ENCODE data around the gene EEF1G. TPM values are rescaled to one million over a fixed set of nuclear protein-coding genes. Genes with fewer than 3 reads are reported as not detected.

EEF1G gene
- total RNA-seq, 1 experiment from 2014 or later, result 2,004 TPM

- BruUV-seq (replicated peaks), result no TSS peak
- H3K9me3 Mint-ChIP-seq (ENCODE audit: unreplicated experiment), result no peaks in the 10 kb centered on the region
- H3K36me3 Mint-ChIP-seq (ENCODE audit: insufficient read depth, unreplicated experiment), result peaks cover 86% of the 10 kb centered on the region
- H3K27ac Mint-ChIP-seq (ENCODE audit: unreplicated experiment), result peak overlapping the region; percentile 89
- Histone ChIP-seq H3K36me3 (ENCODE audit: control insufficient read depth, insufficient read depth, low read length) (peaks cover 3% of the 10 kb centered on the region; the same call in 1 of the 2 replicates), H3K27me3 (replicated peaks; ENCODE audit: control insufficient read depth, insufficient read depth, low read length) (no peaks in the 10 kb centered on the region), H3K9me3 (no peaks in the 10 kb centered on the region), H3K4me3 (ENCODE audit: low read depth, low read length) (peak overlapping the region; percentile 97), H3K4me1 (peaks cover 29% of the 10 kb centered on the region)
- no peaks in the 10 kb centered on the region for H3K27me3 Mint-ChIP-seq (ENCODE audit: insufficient read depth, unreplicated experiment)
- POLR2A ChIA-PET, result interaction anchor here (0.6 to 2.4 kb wide), 13 partner anchors 9 to 1197 kb away, joined by 3 to 97 read pairs (median 6); partner anchors contain the start of genes B3GAT3, C11orf98, CSKMT and EEF1G
- no peak for DNase-seq
- peak overlapping the region; percentile 88 for H3K4me3 Mint-ChIP-seq (ENCODE audit: unreplicated experiment)
- H3K4me1 Mint-ChIP-seq (ENCODE audit: low read depth, unreplicated experiment), result peaks cover 36% of the 10 kb centered on the region
- CTCF ChIA-PET, result interaction anchor here (1.0 to 1.8 kb wide), 4 partner anchors 9 to 186 kb away, joined by 3 to 30 read pairs (median 6); partner anchors contain the start of gene TUT1
- intact Hi-C loops (cut with micrococcal nuclease; ENCODE audit: unreplicated experiment), result loop anchor here (1.0 kb wide), 1 partner anchor 10 kb away; the partner anchor contains the start of gene TUT1
- no peak for TF ChIP-seq CTCF (IDR thresholded peaks at IDR 0.05; ENCODE audit: insufficient read depth in 1 of 2, low read depth in 1 of 2, low read length in 1 of 2, severe bottlenecking in 1 of 2, unreplicated experiment in 1 of 2)
These were observed 27.4 kb upstream of the EEF1G start for GRCh38 chr11:62601122-62601371.

- H3K9me3 ChIP-seq, result no peaks in the 10 kb centered on the region
- ChIA-PET CTCF (interaction anchor here (0.8 to 1.8 kb wide), 3 partner anchors 9 to 40 kb away, joined by 4 to 30 read pairs (median 8); partner anchors contain the start of gene TUT1), POLR2A (interaction anchor here (0.6 to 2.4 kb wide), 7 partner anchors 9 to 1198 kb away, joined by 3 to 97 read pairs (median 24); partner anchors contain the start of genes B3GAT3, C11orf98, CSKMT and EEF1G)
- no TSS peak for BruUV-seq (replicated peaks)
- Mint-ChIP-seq H3K4me3 (ENCODE audit: unreplicated experiment) (peak overlapping the region; percentile 88), H3K36me3 (ENCODE audit: insufficient read depth, unreplicated experiment) (peaks cover 91% of the 10 kb centered on the region), H3K9me3 (ENCODE audit: unreplicated experiment) (no peaks in the 10 kb centered on the region), H3K27me3 (ENCODE audit: insufficient read depth, unreplicated experiment) (no peaks in the 10 kb centered on the region), H3K27ac (ENCODE audit: unreplicated experiment) (peak overlapping the region; percentile 89), H3K4me1 (ENCODE audit: low read depth, unreplicated experiment) (peaks cover 36% of the 10 kb centered on the region)
- H3K4me1 ChIP-seq, result peaks cover 28% of the 10 kb centered on the region
- no peak for TF ChIP-seq CTCF (IDR thresholded peaks at IDR 0.05; ENCODE audit: insufficient read depth in 1 of 2, low read depth in 1 of 2, low read length in 1 of 2, severe bottlenecking in 1 of 2, unreplicated experiment in 1 of 2)
- no peaks in the 10 kb centered on the region for H3K27me3 ChIP-seq (replicated peaks; ENCODE audit: control insufficient read depth, insufficient read depth, low read length)
- DNase-seq, result no peak
- intact Hi-C loops (cut with micrococcal nuclease; ENCODE audit: unreplicated experiment), result loop anchor here (1.0 kb wide), 1 partner anchor 9 kb away; the partner anchor contains the start of gene TUT1
- peak overlapping the region; percentile 97 for H3K4me3 ChIP-seq (ENCODE audit: low read depth, low read length)
- H3K36me3 ChIP-seq (ENCODE audit: control insufficient read depth, insufficient read depth, low read length), result peaks cover 3% of the 10 kb centered on the region; the same call in 1 of the 2 replicates
These were observed 26.9 kb upstream of the EEF1G start for GRCh38 chr11:62600367-62601121.

GRCh38 chr11:62599901-62600300 lies 26.2 kb upstream of the EEF1G start:
- CTCF ChIA-PET, result interaction anchor here (0.6 to 0.8 kb wide), 2 partner anchors 16 to 30 kb away, joined by 3 to 4 read pairs; no protein-coding TSS in a partner anchor
- Mint-ChIP-seq H3K9me3 (ENCODE audit: unreplicated experiment) (no peaks in the 10 kb centered on the region), H3K4me3 (ENCODE audit: unreplicated experiment) (peak overlapping the region; percentile 88), H3K4me1 (ENCODE audit: low read depth, unreplicated experiment) (peaks cover 30% of the 10 kb centered on the region), H3K27ac (ENCODE audit: unreplicated experiment) (peak overlapping the region; percentile 77), H3K36me3 (ENCODE audit: insufficient read depth, unreplicated experiment) (peaks cover 92% of the 10 kb centered on the region), H3K27me3 (ENCODE audit: insufficient read depth, unreplicated experiment) (no peaks in the 10 kb centered on the region)
- no peak for TF ChIP-seq CTCF (IDR thresholded peaks at IDR 0.05; ENCODE audit: insufficient read depth in 1 of 2, low read depth in 1 of 2, low read length in 1 of 2, severe bottlenecking in 1 of 2, unreplicated experiment in 1 of 2)
- intact Hi-C loops (cut with micrococcal nuclease; ENCODE audit: unreplicated experiment), result no loop called here
- Histone ChIP-seq H3K4me3 (ENCODE audit: low read depth, low read length) (peak overlapping the region; percentile 97), H3K4me1 (peaks cover 28% of the 10 kb centered on the region), H3K9me3 (no peaks in the 10 kb centered on the region), H3K36me3 (ENCODE audit: control insufficient read depth, insufficient read depth, low read length) (peaks cover 3% of the 10 kb centered on the region; the same call in 1 of the 2 replicates), H3K27me3 (replicated peaks; ENCODE audit: control insufficient read depth, insufficient read depth, low read length) (no peaks in the 10 kb centered on the region)
- POLR2A ChIA-PET, result interaction anchor here (0.6 to 2.4 kb wide), 6 partner anchors 8 to 65 kb away, joined by 4 to 97 read pairs (median 4); partner anchors contain the start of genes B3GAT3, C11orf98, CSKMT and EEF1G
- TSS peak; percentile 31 for BruUV-seq (replicated peaks)
- DNase-seq, result no peak

All from Caco-2 (cell line).